ENCODE measurements around the gene SGTB. TPM values are rescaled to one million over a fixed set of nuclear protein-coding genes. Genes with fewer than 3 reads are reported as not detected.
A peak's percentile ranks its signal among the peaks of the same experiment; 100 is the strongest.

The SGTB gene
- total and polyA plus RNA-seq, 11 donors, result 1.8 to 14.4 (median 6.5) TPM

- WGBS, 4 donors, result 92 to 98% (median 96%) methylated on average over 4 of the region's 4 CpGs
- no peaks in the 10 kb centered on the region for H3K9me3 ChIP-seq
- DNase-seq (no peak), ATAC-seq (no peak)
- H3K27me3 ChIP-seq, result no peaks in the 10 kb centered on the region
- intact Hi-C loops (cut with DNase I), result no loop called here
- H3K4me1 ChIP-seq, result no peaks in the 10 kb centered on the region
- TF ChIP-seq POLR2A (IDR thresholded peaks at IDR 0.05), result no peak
- TF ChIP-seq, protein P1, sequence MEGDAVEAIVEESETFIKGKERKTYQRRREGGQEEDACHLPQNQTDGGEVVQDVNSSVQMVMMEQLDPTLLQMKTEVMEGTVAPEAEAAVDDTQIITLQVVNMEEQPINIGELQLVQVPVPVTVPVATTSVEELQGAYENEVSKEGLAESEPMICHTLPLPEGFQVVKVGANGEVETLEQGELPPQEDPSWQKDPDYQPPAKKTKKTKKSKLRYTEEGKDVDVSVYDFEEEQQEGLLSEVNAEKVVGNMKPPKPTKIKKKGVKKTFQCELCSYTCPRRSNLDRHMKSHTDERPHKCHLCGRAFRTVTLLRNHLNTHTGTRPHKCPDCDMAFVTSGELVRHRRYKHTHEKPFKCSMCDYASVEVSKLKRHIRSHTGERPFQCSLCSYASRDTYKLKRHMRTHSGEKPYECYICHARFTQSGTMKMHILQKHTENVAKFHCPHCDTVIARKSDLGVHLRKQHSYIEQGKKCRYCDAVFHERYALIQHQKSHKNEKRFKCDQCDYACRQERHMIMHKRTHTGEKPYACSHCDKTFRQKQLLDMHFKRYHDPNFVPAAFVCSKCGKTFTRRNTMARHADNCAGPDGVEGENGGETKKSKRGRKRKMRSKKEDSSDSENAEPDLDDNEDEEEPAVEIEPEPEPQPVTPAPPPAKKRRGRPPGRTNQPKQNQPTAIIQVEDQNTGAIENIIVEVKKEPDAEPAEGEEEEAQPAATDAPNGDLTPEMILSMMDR (IDR thresholded peaks at IDR 0.05), result no peak
- no peak overlapping the region for H3K27ac ChIP-seq
- no peak overlapping the region for H3K4me3 ChIP-seq
- H3K36me3 ChIP-seq, result peaks cover 0 to 86% (median 66%) of the 10 kb centered on the region in 9 donors
Measured at GRCh38 chr5:65640240-65640639, 81.7 kb downstream of the SGTB start.

DNA sequence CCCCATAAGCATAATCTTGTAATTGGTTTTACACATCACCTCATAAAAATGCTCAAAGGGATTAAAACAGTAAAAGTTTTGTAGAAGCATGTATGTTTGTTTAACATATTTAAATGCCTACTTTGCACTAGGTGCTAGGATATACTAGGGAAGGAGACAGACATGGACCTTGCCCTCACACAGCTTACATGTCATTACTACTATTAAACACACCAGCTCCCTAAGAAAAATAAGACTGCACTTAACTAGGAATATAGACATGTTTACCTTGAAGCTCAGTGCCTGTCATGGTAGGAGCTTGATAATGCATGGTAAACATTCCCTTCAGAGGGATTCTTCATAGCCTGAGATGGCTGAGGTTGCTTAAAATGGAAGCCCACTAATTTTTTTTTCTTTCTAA, 90.9 kb downstream of the SGTB start:
- Histone ChIP-seq H3K9me3 (no peaks in the 10 kb centered on the region), H3K36me3 (peaks cover 0 to 32% (median 23%) of the 10 kb centered on the region in 9 donors), H3K4me3 (no peak overlapping the region), H3K4me1 (peaks cover 0 to 6% (median 3%) of the 10 kb centered on the region in 12 donors), H3K27ac (no peak overlapping the region), H3K27me3 (no peaks in the 10 kb centered on the region)
- ATAC-seq, result no peak
- DNase-seq, result no peak
- intact Hi-C loops (cut with DNase I), result no loop called here
- TF ChIP-seq POLR2A (IDR thresholded peaks at IDR 0.05), result no peak
- TF ChIP-seq, protein P1 (IDR thresholded peaks at IDR 0.05), result no peak

DNA sequence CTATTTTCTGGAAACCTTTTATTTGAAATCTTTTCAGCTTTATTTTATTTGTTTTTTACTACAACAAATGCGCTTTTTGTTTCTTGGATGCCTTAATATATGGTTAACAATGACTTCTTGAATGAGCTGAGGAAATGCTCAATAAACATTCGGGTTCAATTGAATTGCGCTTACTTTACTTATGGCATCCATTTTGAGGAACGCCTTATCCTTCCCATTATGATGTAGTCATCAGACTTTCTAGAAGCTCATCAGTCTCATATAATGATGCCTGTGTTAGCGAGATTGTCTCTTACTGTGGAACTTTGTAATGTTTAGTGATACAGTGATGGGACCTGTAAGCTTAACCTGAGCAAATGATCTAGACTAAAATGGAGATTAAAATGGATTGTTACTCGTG, 96.2 kb downstream of the SGTB start:
- H3K27me3 ChIP-seq, result no peaks in the 10 kb centered on the region
- H3K4me3 ChIP-seq, result peak overlapping the region; percentile 60 to 96 (median 76)
- no peaks in the 10 kb centered on the region for H3K9me3 ChIP-seq
- peaks cover 0 to 21% (median 18%) of the 10 kb centered on the region in 9 donors for H3K36me3 ChIP-seq
- intact Hi-C loops (cut with DNase I), result loop anchor here in 1 of 10 donors (5.0 kb wide), 1 partner anchor 92 kb away; no protein-coding TSS in a partner anchor
- DNase-seq (no peak), ATAC-seq (no peak)
- H3K27ac ChIP-seq, result peak overlapping the region in 2 of 12 donors; percentile 92 to 93
- WGBS, 4 donors, result 63 to 70% (median 68%) methylated on average over 6 of the region's 6 CpGs
- peaks cover 0 to 37% (median 29%) of the 10 kb centered on the region in 12 donors for H3K4me1 ChIP-seq
- TF ChIP-seq, protein P1 (IDR thresholded peaks at IDR 0.05), result no peak
- no peak for TF ChIP-seq POLR2A (IDR thresholded peaks at IDR 0.05)

- intact Hi-C loops (cut with DNase I), result loop anchor here in 1 of 10 donors (5.0 kb wide), 1 partner anchor 92 kb away; no protein-coding TSS in a partner anchor
- peaks cover 0 to 37% (median 29%) of the 10 kb centered on the region in 12 donors for H3K4me1 ChIP-seq
- peak within 1 kb of the TSS; percentile 65 to 94 (median 91) for H3K27ac ChIP-seq
- WGBS, 4 donors, result 0 to 1% (median 0%) methylated on average over 36 of the region's 36 CpGs
- no peaks in the 10 kb centered on the region for H3K9me3 ChIP-seq
- DNase-seq, result peak; percentile 77 to 87 (median 85)
- peak in 1 of 2 donors; percentile 20 for TF ChIP-seq POLR2A (IDR thresholded peaks at IDR 0.05)
- TF ChIP-seq, protein P1 (IDR thresholded peaks at IDR 0.05), result peak in 1 of 12 donors; percentile 4
- H3K27me3 ChIP-seq, result no peaks in the 10 kb centered on the region
- peak; percentile 89 to 92 (median 90) for ATAC-seq
- H3K36me3 ChIP-seq, result peaks cover 0 to 16% (median 14%) of the 10 kb centered on the region in 9 donors
- H3K4me3 ChIP-seq, result peak within 1 kb of the TSS; percentile 60 to 96 (median 76)
Measured at GRCh38 chr5:65624571-65625555, 97.0 kb downstream of the SGTB start, which contains the start of the genes SHLD3 and TRAPPC13. Gene SHLD3 (plus strand): TSS chr5:65625027. CDS start chr5:65629588, 4,561 bp downstream. Gene TRAPPC13 (plus strand): TSS chr5:65625027. CDS start chr5:65625061, 34 bp downstream.
